WTC11 (cell line): ENCODE measurements around the gene GCK. TPM values are rescaled to one million over a fixed set of nuclear protein-coding genes. Genes with fewer than 3 reads are reported as not detected.
A peak's percentile ranks its signal among the peaks of the same experiment; 100 is the strongest.

Experiments used
- ATAC-seq: fragments of 200-7000 bp; cut with Tn5 transposase; 2 replicates; pipeline ENCODE4 v1.10.0; 2021; ENCODE audit warnings: mild to moderate bottlenecking, moderate library complexity
- CTCF ChIA-PET: fragments of 300-600 bp; sonication (Branson Sonifier 250); formaldehyde crosslinking; loops from one replicate; lab custom pipeline; 2021; ENCODE audit warnings: antibody characterized with exemption; lab: Charles Lee
- POLR2A ChIA-PET: fragments of 350-600 bp; sonication (Branson Sonifier 250); formaldehyde crosslinking; loops from one replicate; lab custom pipeline; 2021; ENCODE audit warnings: antibody characterized with exemption; lab: Charles Lee
- DNase-seq: peaks from one replicate; pipeline ENCODE4 v3.0.0; 2021; ENCODE audit warnings: low spot score
- H3K27ac Mint-ChIP-seq: 2 replicates; pipeline ENCODE4 v1.8.0; 2021; ENCODE audit warnings: mixed read lengths
- H3K27me3 Mint-ChIP-seq: 2 replicates; pipeline ENCODE4 v1.8.0; 2021; ENCODE audit warnings: low read depth, mild to moderate bottlenecking, moderate library complexity, mixed read lengths
- H3K36me3 Mint-ChIP-seq: 2 replicates; pipeline ENCODE4 v1.8.0; 2021; ENCODE audit warnings: mixed read lengths
- H3K4me1 Mint-ChIP-seq: 2 replicates; pipeline ENCODE4 v1.8.0; 2022; ENCODE audit warnings: mixed read lengths
- H3K4me3 Mint-ChIP-seq: 2 replicates; pipeline ENCODE4 v1.8.0; 2021; ENCODE audit warnings: mild to moderate bottlenecking, moderate library complexity, mixed read lengths
- H3K9me3 Mint-ChIP-seq: 2 replicates; pipeline ENCODE4 v1.8.0; 2021; ENCODE audit warnings: mixed read lengths
- ATF1 ChIP-seq: sonication (generic); formaldehyde crosslinking; IDR thresholded peaks from 2 replicates; pipeline ENCODE4 v1.8.1; 2023; ENCODE audit warnings: mild to moderate bottlenecking, moderate library complexity, missing genetic modification reagents
- ATF2 ChIP-seq: sonication (generic); formaldehyde crosslinking; IDR thresholded peaks from 2 replicates; pipeline ENCODE4 v1.8.1; 2022; ENCODE audit warnings: low read depth, missing genetic modification reagents, borderline replicate concordance
- CTCF ChIP-seq: fragments of 200-600 bp; IDR thresholded peaks from 2 replicates; pipeline ENCODE4 v1.8.0; 2022; ENCODE audit warnings: antibody characterized with exemption
- E2F5 ChIP-seq: sonication (generic); formaldehyde crosslinking; IDR thresholded peaks from 2 replicates; pipeline ENCODE4 v1.8.1; 2022; ENCODE audit warnings: mild to moderate bottlenecking, moderate library complexity, missing genetic modification reagents
- FOXP1 ChIP-seq: sonication (generic); formaldehyde crosslinking; IDR thresholded peaks from 2 replicates; pipeline ENCODE4 v1.8.0; 2022; ENCODE audit warnings: missing genetic modification reagents, mild to moderate bottlenecking, moderate library complexity, borderline replicate concordance
- FOXP4 ChIP-seq: sonication (generic); formaldehyde crosslinking; IDR thresholded peaks from 2 replicates; pipeline ENCODE4 v1.8.0; 2022; ENCODE audit warnings: mild to moderate bottlenecking, missing genetic modification reagents
- IRF1 ChIP-seq: sonication (generic); formaldehyde crosslinking; IDR thresholded peaks from 2 replicates; pipeline ENCODE4 v1.8.0; 2023; ENCODE audit warnings: missing genetic modification reagents
- ZBTB21 ChIP-seq: sonication (generic); formaldehyde crosslinking; IDR thresholded peaks from 2 replicates; pipeline ENCODE4 v1.8.1; 2023; ENCODE audit warnings: mild to moderate bottlenecking, missing genetic modification reagents, borderline replicate concordance
- ZNF138 ChIP-seq: sonication (generic); formaldehyde crosslinking; conservative IDR thresholded peaks from 2 replicates; pipeline ENCODE4 v1.8.1; 2022; ENCODE audit warnings: mild to moderate bottlenecking, moderate library complexity, missing genetic modification reagents
- ZNF671 ChIP-seq: fragments of 250-450 bp; sonication (Bioruptor Pico); IDR thresholded peaks from 2 replicates; pipeline ENCODE4 v1.8.0; 2021; ENCODE audit warnings: mild to moderate bottlenecking
- total RNA-seq: library from RNA; stranded (reverse); gene quantifications from 3 replicates; pipeline ENCODE4 v1.2.3, GENCODE V29; 2021

GCK gene
- total RNA-seq, 1 experiment from 2014 or later, result 3.3 TPM

- TF ChIP-seq ZNF138 (CRISPR knock-in tag) (no peak), ATF1 (CRISPR knock-in tag) (no peak), FOXP4 (CRISPR knock-in tag) (no peak), ZNF671 (CRISPR knock-in tag) (no peak), ZBTB21 (CRISPR knock-in tag) (no peak)
Observed at GRCh38 chr7:44104860-44105771, 84.1 kb downstream of the GCK start (continued).

- DNase-seq, result peak; percentile 50
- Mint-ChIP-seq H3K27ac (no peak within 1 kb of the TSS), H3K4me3 (peak within 1 kb of the TSS; percentile 70), H3K9me3 (no peaks in the 10 kb centered on the region), H3K4me1 (peaks cover 15% of the 10 kb centered on the region), H3K36me3 (0 out of 2 replicates have a peak, but pooled peaks cover 2% of the 10 kb centered on the region), H3K27me3 (peaks cover 27% of the 10 kb centered on the region)
- peak; percentile 16; the same call in 1 of the 2 replicates for TF ChIP-seq E2F5
- no peak for TF ChIP-seq CTCF
- 0 out of 2 replicates have a peak, but pooled peaks have one; percentile 17 for TF ChIP-seq FOXP1 (CRISPR knock-in tag)
- ChIA-PET POLR2A (interaction anchor here (0.6 kb wide), 1 partner anchor 20 kb away, joined by 3 read pairs; no protein-coding TSS in a partner anchor), CTCF (interaction anchor here (0.7 to 2.2 kb wide), 10 partner anchors 12 to 245 kb away, joined by 3 to 13 read pairs (median 4); partner anchors contain the start of gene PGAM2)
- ATAC-seq, result peak; percentile 47
Observed at GRCh38 chr7:44103923-44104859, 85.0 kb downstream of the GCK start, which contains the start of gene AEBP1. Gene AEBP1 (plus strand): TSS chr7:44104345. CDS start chr7:44104666, 321 bp downstream.

GRCh38 chr7:44103566-44103922, 85.7 kb downstream of the GCK start:
- H3K36me3 Mint-ChIP-seq, result 0 out of 2 replicates have a peak, but pooled peaks cover 2% of the 10 kb centered on the region
- H3K27me3 Mint-ChIP-seq, result peaks cover 27% of the 10 kb centered on the region
- DNase-seq (no peak), ATAC-seq (no peak; the same call in 1 of the 2 replicates)
- peaks cover 15% of the 10 kb centered on the region for H3K4me1 Mint-ChIP-seq
- H3K4me3 Mint-ChIP-seq, result peak overlapping the region; percentile 69
- TF ChIP-seq ATF2 (no peak), ZNF671 (CRISPR knock-in tag) (no peak), IRF1 (CRISPR knock-in tag) (no peak), CTCF (no peak), FOXP1 (CRISPR knock-in tag) (0 out of 2 replicates have a peak, but pooled peaks have one; percentile 12)
- POLR2A ChIA-PET, result no interaction called here
- H3K9me3 Mint-ChIP-seq, result no peaks in the 10 kb centered on the region
- no peak overlapping the region for H3K27ac Mint-ChIP-seq
- CTCF ChIA-PET, result no interaction called here
